LNCAP (cell line): Measurements from ENCODE around the gene KIR3DL2.

Experiments
- CTCF ChIP-seq: fragments of 450-650 bp; IDR thresholded peaks from 2 replicates; pipeline ENCODE4 v1.5.1; 2017; ENCODE audit warnings: mild to moderate bottlenecking

Gene KIR3DL2

GRCh38 chr19:54902061-54902460 lies 51.8 kb downstream of the KIR3DL2 start:
- TF ChIP-seq CTCF, result no peak

- no peak for TF ChIP-seq CTCF
Measured at GRCh38 chr19:54903303-54903702, 53.1 kb downstream of the KIR3DL2 start.

GRCh38 chr19:54905421-54905802 lies 55.2 kb downstream of the KIR3DL2 start:
- no peak for TF ChIP-seq CTCF

GRCh38 chr19:54905803-54906511 lies 55.7 kb downstream of the KIR3DL2 start, which contains the start of gene NCR1:
TSS of gene NCR1 (plus strand) at chr19:54906148. CDS start at chr19:54906188, 40 bp downstream.
- no peak for TF ChIP-seq CTCF

- TF ChIP-seq CTCF, result no peak
Measured at GRCh38 chr19:54906819-54907218, 56.6 kb downstream of the KIR3DL2 start.
